GM18508 (cell line): ENCODE results near the gene PASK.
"Not testable (repeated sequence)": the region's sequence is repeated elsewhere in the genome, so short reads cannot be mapped to it uniquely, and the experiment has no call there.

Experiments used
- ATAC-seq: cut with Tn5 transposase; IDR thresholded peaks from one replicate; pipeline ENCODE4 v1.9.1; 2021; ENCODE audit warnings: moderate number of reproducible peaks; ENCODE audit not compliant: insufficient read depth, unreplicated experiment

The PASK gene

GRCh38 chr2:241109210-241110088 is 39.8 kb downstream of the PASK start:
- no peak for ATAC-seq

GRCh38 chr2:241108271-241109209 is 40.7 kb downstream of the PASK start:
- no peak for ATAC-seq

- ATAC-seq, result no peak
Observed at GRCh38 chr2:241107031-241107783, 42.1 kb downstream of the PASK start.

- ATAC-seq, result no peak
Observed at GRCh38 chr2:241105641-241106040, 43.6 kb downstream of the PASK start.

GRCh38 chr2:241104611-241105010 is 44.7 kb downstream of the PASK start:
- not testable (repeated sequence) for ATAC-seq

GRCh38 chr2:241103176-241103595 is 46.1 kb downstream of the PASK start:
- no peak for ATAC-seq

- ATAC-seq, result peak; percentile 53
Observed at GRCh38 chr2:241102239-241102803, 47.0 kb downstream of the PASK start, which contains the start of gene MTERF4. Gene MTERF4 (minus strand): TSS chr2:241102287. CDS start chr2:241102273, 14 bp downstream.

- ATAC-seq, result no peak
Observed at GRCh38 chr2:241099246-241099645, 50.0 kb downstream of the PASK start.

GRCh38 chr2:241096979-241097378 is 52.3 kb downstream of the PASK start:
- ATAC-seq, result no peak

GRCh38 chr2:241095594-241096290 is 53.5 kb downstream of the PASK start:
- no peak for ATAC-seq

GRCh38 chr2:241094924-241095420 is 54.3 kb downstream of the PASK start:
- ATAC-seq, result no peak

- no peak for ATAC-seq
Observed at GRCh38 chr2:241094172-241094571, 55.1 kb downstream of the PASK start.

GRCh38 chr2:241093133-241093781 is 56.0 kb downstream of the PASK start:
- not testable (repeated sequence) for ATAC-seq

- ATAC-seq, result no peak
Observed at GRCh38 chr2:241092677-241093076, 56.6 kb downstream of the PASK start.

GRCh38 chr2:241091734-241092445 is 57.4 kb downstream of the PASK start:
- ATAC-seq, result no peak

GRCh38 chr2:241091201-241091600 is 58.1 kb downstream of the PASK start:
- no peak for ATAC-seq

- ATAC-seq, result no peak
Observed at GRCh38 chr2:241088791-241089732, 60.2 kb downstream of the PASK start.
